Measurements from ENCODE around the gene PROX1.

DNA sequence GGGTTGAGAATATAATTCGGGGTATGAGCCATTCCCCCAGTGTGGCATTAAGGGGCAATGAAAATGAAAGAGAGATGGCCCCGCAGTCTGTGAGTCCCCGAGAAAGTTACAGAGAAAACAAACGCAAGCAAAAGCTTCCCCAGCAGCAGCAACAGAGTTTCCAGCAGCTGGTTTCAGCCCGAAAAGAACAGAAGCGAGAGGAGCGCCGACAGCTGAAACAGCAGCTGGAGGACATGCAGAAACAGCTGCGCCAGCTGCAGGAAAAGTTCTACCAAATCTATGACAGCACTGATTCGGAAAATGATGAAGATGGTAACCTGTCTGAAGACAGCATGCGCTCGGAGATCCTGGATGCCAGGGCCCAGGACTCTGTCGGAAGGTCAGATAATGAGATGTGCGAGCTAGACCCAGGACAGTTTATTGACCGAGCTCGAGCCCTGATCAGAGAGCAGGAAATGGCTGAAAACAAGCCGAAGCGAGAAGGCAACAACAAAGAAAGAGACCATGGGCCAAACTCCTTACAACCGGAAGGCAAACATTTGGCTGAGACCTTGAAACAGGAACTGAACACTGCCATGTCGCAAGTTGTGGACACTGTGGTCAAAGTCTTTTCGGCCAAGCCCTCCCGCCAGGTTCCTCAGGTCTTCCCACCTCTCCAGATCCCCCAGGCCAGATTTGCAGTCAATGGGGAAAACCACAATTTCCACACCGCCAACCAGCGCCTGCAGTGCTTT, 9.4 kb downstream of the PROX1 start:
- TF ChIP-seq, protein P1, sequence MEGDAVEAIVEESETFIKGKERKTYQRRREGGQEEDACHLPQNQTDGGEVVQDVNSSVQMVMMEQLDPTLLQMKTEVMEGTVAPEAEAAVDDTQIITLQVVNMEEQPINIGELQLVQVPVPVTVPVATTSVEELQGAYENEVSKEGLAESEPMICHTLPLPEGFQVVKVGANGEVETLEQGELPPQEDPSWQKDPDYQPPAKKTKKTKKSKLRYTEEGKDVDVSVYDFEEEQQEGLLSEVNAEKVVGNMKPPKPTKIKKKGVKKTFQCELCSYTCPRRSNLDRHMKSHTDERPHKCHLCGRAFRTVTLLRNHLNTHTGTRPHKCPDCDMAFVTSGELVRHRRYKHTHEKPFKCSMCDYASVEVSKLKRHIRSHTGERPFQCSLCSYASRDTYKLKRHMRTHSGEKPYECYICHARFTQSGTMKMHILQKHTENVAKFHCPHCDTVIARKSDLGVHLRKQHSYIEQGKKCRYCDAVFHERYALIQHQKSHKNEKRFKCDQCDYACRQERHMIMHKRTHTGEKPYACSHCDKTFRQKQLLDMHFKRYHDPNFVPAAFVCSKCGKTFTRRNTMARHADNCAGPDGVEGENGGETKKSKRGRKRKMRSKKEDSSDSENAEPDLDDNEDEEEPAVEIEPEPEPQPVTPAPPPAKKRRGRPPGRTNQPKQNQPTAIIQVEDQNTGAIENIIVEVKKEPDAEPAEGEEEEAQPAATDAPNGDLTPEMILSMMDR (IDR thresholded peaks at IDR 0.05; ENCODE audit: insufficient read depth, low read depth, low read length) = no peak
- TF ChIP-seq EZH2 (IDR thresholded peaks at IDR 0.05; ENCODE audit: insufficient read depth, low read length) = no peak
